ENCODE results near the gene ANKRD10.

Gene ANKRD10

GRCh38 chr13:110914331-110915056, 375 bp downstream of the ANKRD10 start:
- DNase-seq (ENCODE audit: low spot score), result peak; percentile 72

GRCh38 chr13:110914081-110914330, 863 bp downstream of the ANKRD10 start:
- DNase-seq (ENCODE audit: low spot score), result no peak

- no peak for DNase-seq (ENCODE audit: low spot score)
Measured at GRCh38 chr13:110913322-110914080, 1.4 kb downstream of the ANKRD10 start.

GRCh38 chr13:110912651-110913051, 2.2 kb downstream of the ANKRD10 start:
- peak; percentile 31 for DNase-seq (ENCODE audit: low spot score)

- no peak for DNase-seq (ENCODE audit: low spot score)
Measured at GRCh38 chr13:110911880-110912279, 3.0 kb downstream of the ANKRD10 start.

GRCh38 chr13:110910013-110910890, 4.6 kb downstream of the ANKRD10 start:
- DNase-seq (ENCODE audit: low spot score), result no peak

- no peak for DNase-seq (ENCODE audit: low spot score)
Measured at GRCh38 chr13:110907951-110908898, 6.6 kb downstream of the ANKRD10 start.

- DNase-seq (ENCODE audit: low spot score), result no peak
Measured at GRCh38 chr13:110907301-110907700, 7.6 kb downstream of the ANKRD10 start.

GRCh38 chr13:110904748-110905147, 10.1 kb downstream of the ANKRD10 start:
- no peak for DNase-seq (ENCODE audit: low spot score)

- no peak for DNase-seq (ENCODE audit: low spot score)
Measured at GRCh38 chr13:110902370-110902769, 12.5 kb downstream of the ANKRD10 start.

GRCh38 chr13:110897521-110897920, 17.3 kb downstream of the ANKRD10 start:
- DNase-seq (ENCODE audit: low spot score), result no peak

- no peak for DNase-seq (ENCODE audit: low spot score)
Measured at GRCh38 chr13:110897014-110897413, 17.9 kb downstream of the ANKRD10 start.

- no peak for DNase-seq (ENCODE audit: low spot score)
Measured at GRCh38 chr13:110894086-110894485, 20.8 kb downstream of the ANKRD10 start.

GRCh38 chr13:110893571-110893970, 21.3 kb downstream of the ANKRD10 start:
- DNase-seq (ENCODE audit: low spot score), result no peak

- DNase-seq (ENCODE audit: low spot score), result no peak
Measured at GRCh38 chr13:110890279-110891165, 24.3 kb downstream of the ANKRD10 start.

GRCh38 chr13:110888390-110888789, 26.5 kb downstream of the ANKRD10 start:
- DNase-seq (ENCODE audit: low spot score), result no peak

GRCh38 chr13:110887597-110888333, 27.1 kb downstream of the ANKRD10 start:
- DNase-seq (ENCODE audit: low spot score), result no peak

- DNase-seq (ENCODE audit: low spot score), result no peak
Measured at GRCh38 chr13:110886870-110887596, 27.8 kb downstream of the ANKRD10 start.
